Gastrocnemius medialis (tissue), 4 donors: ENCODE results near the gene CHTF18.

Experiments
- POLR2A ChIP-seq, 2 donors: fragments of 450-650 bp; IDR thresholded peaks; one replicate each; pipeline ENCODE4 v1.6.1; 2017; ENCODE audit warnings: antibody characterized with exemption in 2 of 2, mild to moderate bottlenecking in 2 of 2, moderate library complexity in 2 of 2
- TF ChIP-seq, protein P1 (sequence below), 5 experiments: fragments of 450-650 bp in 3 of 5; fragments of 200-600 bp in 2 of 5; sonication (generic) in 2 of 5; IDR thresholded peaks in 4 of 5; conservative IDR thresholded peaks in 1 of 5; 1 replicate in 4 of 5; 2 replicates in 1 of 5; pipeline ENCODE4 v1.5.1; 2016 to 2019; ENCODE audit warnings: antibody characterized with exemption in 5 of 5, mild to moderate bottlenecking in 3 of 5, moderate library complexity in 3 of 5

DNA sequence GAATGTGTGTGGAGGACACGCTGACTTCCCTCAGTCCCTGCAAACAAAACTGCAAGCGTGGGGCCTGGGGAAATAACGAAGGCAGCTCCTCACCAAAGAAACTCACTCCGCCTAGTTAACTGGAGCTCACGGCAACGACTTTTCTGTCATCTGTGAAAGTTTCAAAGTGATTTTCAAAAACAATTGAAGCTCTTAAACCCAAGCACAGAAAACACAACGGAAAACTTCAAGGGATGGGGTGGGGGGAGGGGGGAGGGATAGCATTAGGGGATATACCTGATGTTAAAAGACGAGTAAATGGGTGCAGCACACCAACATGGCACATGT, 15.3 kb downstream of the CHTF18 start:
- TF ChIP-seq, protein P1, sequence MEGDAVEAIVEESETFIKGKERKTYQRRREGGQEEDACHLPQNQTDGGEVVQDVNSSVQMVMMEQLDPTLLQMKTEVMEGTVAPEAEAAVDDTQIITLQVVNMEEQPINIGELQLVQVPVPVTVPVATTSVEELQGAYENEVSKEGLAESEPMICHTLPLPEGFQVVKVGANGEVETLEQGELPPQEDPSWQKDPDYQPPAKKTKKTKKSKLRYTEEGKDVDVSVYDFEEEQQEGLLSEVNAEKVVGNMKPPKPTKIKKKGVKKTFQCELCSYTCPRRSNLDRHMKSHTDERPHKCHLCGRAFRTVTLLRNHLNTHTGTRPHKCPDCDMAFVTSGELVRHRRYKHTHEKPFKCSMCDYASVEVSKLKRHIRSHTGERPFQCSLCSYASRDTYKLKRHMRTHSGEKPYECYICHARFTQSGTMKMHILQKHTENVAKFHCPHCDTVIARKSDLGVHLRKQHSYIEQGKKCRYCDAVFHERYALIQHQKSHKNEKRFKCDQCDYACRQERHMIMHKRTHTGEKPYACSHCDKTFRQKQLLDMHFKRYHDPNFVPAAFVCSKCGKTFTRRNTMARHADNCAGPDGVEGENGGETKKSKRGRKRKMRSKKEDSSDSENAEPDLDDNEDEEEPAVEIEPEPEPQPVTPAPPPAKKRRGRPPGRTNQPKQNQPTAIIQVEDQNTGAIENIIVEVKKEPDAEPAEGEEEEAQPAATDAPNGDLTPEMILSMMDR (IDR thresholded peaks at IDR 0.05 in 4 of 5, conservative IDR thresholded peaks at IDR 0.05 in 1 of 5), result no peak
- no peak for TF ChIP-seq POLR2A (IDR thresholded peaks at IDR 0.05)
